Measurements from ENCODE around the gene DUS2. TPM values are rescaled to one million over a fixed set of nuclear protein-coding genes. Genes with fewer than 3 reads are reported as not detected.
"Not testable (repeated sequence)": the region's sequence is repeated elsewhere in the genome, so short reads cannot be mapped to it uniquely, and the experiment has no call there.

Gene DUS2
- total RNA-seq, 1 experiment from 2014 or later, result 12.1 TPM

DNA sequence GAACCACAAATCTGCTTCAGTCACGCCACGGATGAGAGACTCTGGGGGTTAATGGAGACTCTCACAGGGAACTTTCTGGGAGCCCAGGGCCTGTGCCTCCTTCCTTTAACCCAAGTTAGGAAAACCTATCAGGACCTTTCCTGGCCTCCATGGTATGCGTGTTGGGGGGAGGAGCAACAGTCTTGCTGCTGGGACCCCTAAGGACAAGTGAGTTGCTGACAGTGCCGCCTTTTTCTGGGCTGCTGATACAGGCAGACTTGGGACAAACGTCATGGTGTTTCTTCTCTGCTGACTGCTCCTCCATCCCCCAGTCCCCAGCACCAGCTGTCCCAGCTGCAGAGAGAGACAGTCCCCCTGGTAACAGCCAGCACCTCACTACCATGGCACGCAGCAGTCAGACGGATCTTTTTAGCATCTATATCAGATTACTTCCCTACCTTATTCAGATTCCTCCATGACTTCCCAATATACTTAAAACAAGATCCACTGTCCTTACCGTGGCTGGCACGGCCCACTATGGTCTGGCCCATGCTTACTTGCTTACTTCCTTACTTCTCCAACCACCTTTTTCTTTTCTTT is 13.8 kb upstream of the DUS2 start:
- intact Hi-C loops (cut with micrococcal nuclease; ENCODE audit: unreplicated experiment) (no loop called here), in situ Hi-C loops (cut with HindIII; ENCODE audit: low pct_unique_long_range_greater_than_20kb, low sequenced_read_pairs) (no loop called here)
- Histone ChIP-seq H3K27me3 (ENCODE audit: control insufficient read depth, insufficient read depth, low read length) (no peaks in the 10 kb centered on the region), H3K4me3 (ENCODE audit: low read depth in 2 of 2, low read length in 2 of 2) (no peak overlapping the region), H3K9me3 (ENCODE audit: control insufficient read depth, insufficient read depth, low read depth, low read length) (no peaks in the 10 kb centered on the region), H3K4me1 (ENCODE audit: control insufficient read depth, insufficient read depth, low read length) (no peaks in the 10 kb centered on the region), H3K36me3 (ENCODE audit: control insufficient read depth, insufficient read depth, low read length) (no peaks in the 10 kb centered on the region), H3K27ac (ENCODE audit: low read length) (no peak overlapping the region)
- no TSS peak for BruUV-seq (replicated peaks)
- TF ChIP-seq SIN3A (IDR thresholded peaks at IDR 0.05; ENCODE audit: borderline replicate concordance, insufficient read depth, low read depth, low read length) (no peak), TCF7L2 (IDR thresholded peaks at IDR 0.05; ENCODE audit: low read depth, low read length) (no peak), POLR2AphosphoS5 (IDR thresholded peaks at IDR 0.05; ENCODE audit: low read depth, low read length) (no peak)
- TF ChIP-seq, protein P1, sequence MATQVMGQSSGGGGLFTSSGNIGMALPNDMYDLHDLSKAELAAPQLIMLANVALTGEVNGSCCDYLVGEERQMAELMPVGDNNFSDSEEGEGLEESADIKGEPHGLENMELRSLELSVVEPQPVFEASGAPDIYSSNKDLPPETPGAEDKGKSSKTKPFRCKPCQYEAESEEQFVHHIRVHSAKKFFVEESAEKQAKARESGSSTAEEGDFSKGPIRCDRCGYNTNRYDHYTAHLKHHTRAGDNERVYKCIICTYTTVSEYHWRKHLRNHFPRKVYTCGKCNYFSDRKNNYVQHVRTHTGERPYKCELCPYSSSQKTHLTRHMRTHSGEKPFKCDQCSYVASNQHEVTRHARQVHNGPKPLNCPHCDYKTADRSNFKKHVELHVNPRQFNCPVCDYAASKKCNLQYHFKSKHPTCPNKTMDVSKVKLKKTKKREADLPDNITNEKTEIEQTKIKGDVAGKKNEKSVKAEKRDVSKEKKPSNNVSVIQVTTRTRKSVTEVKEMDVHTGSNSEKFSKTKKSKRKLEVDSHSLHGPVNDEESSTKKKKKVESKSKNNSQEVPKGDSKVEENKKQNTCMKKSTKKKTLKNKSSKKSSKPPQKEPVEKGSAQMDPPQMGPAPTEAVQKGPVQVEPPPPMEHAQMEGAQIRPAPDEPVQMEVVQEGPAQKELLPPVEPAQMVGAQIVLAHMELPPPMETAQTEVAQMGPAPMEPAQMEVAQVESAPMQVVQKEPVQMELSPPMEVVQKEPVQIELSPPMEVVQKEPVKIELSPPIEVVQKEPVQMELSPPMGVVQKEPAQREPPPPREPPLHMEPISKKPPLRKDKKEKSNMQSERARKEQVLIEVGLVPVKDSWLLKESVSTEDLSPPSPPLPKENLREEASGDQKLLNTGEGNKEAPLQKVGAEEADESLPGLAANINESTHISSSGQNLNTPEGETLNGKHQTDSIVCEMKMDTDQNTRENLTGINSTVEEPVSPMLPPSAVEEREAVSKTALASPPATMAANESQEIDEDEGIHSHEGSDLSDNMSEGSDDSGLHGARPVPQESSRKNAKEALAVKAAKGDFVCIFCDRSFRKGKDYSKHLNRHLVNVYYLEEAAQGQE (IDR thresholded peaks at IDR 0.05; ENCODE audit: insufficient read depth in 1 of 2, low read depth in 2 of 2, low read length in 1 of 2), result no peak
- TF ChIP-seq, protein P2, sequence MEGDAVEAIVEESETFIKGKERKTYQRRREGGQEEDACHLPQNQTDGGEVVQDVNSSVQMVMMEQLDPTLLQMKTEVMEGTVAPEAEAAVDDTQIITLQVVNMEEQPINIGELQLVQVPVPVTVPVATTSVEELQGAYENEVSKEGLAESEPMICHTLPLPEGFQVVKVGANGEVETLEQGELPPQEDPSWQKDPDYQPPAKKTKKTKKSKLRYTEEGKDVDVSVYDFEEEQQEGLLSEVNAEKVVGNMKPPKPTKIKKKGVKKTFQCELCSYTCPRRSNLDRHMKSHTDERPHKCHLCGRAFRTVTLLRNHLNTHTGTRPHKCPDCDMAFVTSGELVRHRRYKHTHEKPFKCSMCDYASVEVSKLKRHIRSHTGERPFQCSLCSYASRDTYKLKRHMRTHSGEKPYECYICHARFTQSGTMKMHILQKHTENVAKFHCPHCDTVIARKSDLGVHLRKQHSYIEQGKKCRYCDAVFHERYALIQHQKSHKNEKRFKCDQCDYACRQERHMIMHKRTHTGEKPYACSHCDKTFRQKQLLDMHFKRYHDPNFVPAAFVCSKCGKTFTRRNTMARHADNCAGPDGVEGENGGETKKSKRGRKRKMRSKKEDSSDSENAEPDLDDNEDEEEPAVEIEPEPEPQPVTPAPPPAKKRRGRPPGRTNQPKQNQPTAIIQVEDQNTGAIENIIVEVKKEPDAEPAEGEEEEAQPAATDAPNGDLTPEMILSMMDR (IDR thresholded peaks at IDR 0.05), result no peak
- DNase-seq (ENCODE audit: low read depth, low spot score), result no peak
- ATAC-seq, result no peak
- POLR2A ChIA-PET, result no interaction called here
- CTCF ChIA-PET, result interaction anchor here (0.7 to 0.8 kb wide), 2 partner anchors 166 to 466 kb away, joined by 3 to 5 read pairs; no protein-coding TSS in a partner anchor

DNA sequence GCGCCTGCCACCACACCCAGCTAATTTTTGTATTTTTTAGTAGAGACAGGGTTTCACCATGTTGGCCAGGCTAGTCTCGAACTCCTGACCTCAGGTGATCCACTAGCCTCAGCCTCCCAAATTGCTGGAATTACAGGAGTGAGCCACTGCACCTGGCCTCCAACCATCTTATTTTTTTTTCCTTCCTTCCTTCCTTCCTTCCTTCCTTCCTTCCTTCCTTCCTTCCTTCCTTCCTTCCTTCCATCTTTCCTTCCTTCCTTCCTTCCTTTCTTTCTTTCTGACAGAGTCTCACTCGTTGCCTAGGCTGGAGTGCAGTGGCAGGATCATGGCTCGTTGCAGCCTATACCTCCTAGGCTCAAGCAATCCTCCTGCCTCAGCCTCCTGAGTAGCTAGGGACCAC is 13.2 kb upstream of the DUS2 start:
- intact Hi-C loops (cut with micrococcal nuclease; ENCODE audit: unreplicated experiment), result not testable (repeated sequence)

DNA sequence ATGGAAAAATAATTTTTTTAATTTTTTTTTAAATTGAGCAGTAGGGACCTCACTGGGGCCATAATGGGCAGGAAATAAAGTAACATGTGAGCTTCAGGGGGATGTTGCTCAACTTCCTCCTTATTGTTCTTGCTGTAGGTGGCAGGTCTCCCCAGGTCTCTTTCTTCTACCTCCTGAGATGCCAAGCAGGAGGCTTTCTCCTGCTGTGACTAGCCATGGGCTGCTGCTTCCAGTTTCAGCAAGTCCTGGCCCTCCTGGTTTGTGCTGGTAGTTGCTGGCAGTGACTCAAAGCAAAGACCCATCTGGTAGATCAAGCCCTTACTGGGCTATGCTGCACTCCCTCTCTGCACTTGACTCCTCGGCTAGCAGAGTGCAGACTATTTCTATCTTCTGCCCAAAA is 9.6 kb upstream of the DUS2 start:
- CTCF ChIA-PET, result no interaction called here
- Histone ChIP-seq H3K27me3 (ENCODE audit: control insufficient read depth, insufficient read depth, low read length) (no peaks in the 10 kb centered on the region), H3K9me3 (ENCODE audit: control insufficient read depth, insufficient read depth, low read depth, low read length) (no peaks in the 10 kb centered on the region), H3K4me1 (ENCODE audit: control insufficient read depth, insufficient read depth, low read length) (no peaks in the 10 kb centered on the region), H3K4me3 (ENCODE audit: low read depth in 2 of 2, low read length in 2 of 2) (no peak overlapping the region), H3K36me3 (ENCODE audit: control insufficient read depth, insufficient read depth, low read length) (no peaks in the 10 kb centered on the region), H3K27ac (ENCODE audit: low read length) (no peak overlapping the region)
- POLR2A ChIA-PET, result no interaction called here
- no TSS peak for BruUV-seq (replicated peaks)
- in situ Hi-C loops (cut with HindIII; ENCODE audit: low pct_unique_long_range_greater_than_20kb, low sequenced_read_pairs) (no loop called here), intact Hi-C loops (cut with micrococcal nuclease; ENCODE audit: unreplicated experiment) (no loop called here)
- no peak for DNase-seq (ENCODE audit: low read depth, low spot score)
- no peak for ATAC-seq
- TF ChIP-seq TCF7L2 (IDR thresholded peaks at IDR 0.05; ENCODE audit: low read depth, low read length) (no peak), SIN3A (IDR thresholded peaks at IDR 0.05; ENCODE audit: borderline replicate concordance, insufficient read depth, low read depth, low read length) (no peak), POLR2AphosphoS5 (IDR thresholded peaks at IDR 0.05; ENCODE audit: low read depth, low read length) (no peak)
- TF ChIP-seq, protein P2 (IDR thresholded peaks at IDR 0.05), result no peak
- TF ChIP-seq, protein P1 (IDR thresholded peaks at IDR 0.05; ENCODE audit: insufficient read depth in 1 of 2, low read depth in 2 of 2, low read length in 1 of 2), result no peak

More for the DNA sequence above, 13.2 kb upstream of the DUS2 start:
- ATAC-seq; DNase-seq (ENCODE audit: low read depth, low spot score); H3K4me1 ChIP-seq (ENCODE audit: control insufficient read depth, insufficient read depth, low read length); H3K27ac ChIP-seq (ENCODE audit: low read length); H3K9me3 ChIP-seq (ENCODE audit: control insufficient read depth, insufficient read depth, low read depth, low read length); H3K4me3 ChIP-seq (ENCODE audit: low read depth in 2 of 2, low read length in 2 of 2); H3K27me3 ChIP-seq (ENCODE audit: control insufficient read depth, insufficient read depth, low read length); BruUV-seq (replicated peaks); POLR2A ChIA-PET; in situ Hi-C loops (cut with HindIII; ENCODE audit: low pct_unique_long_range_greater_than_20kb, low sequenced_read_pairs); H3K36me3 ChIP-seq (ENCODE audit: control insufficient read depth, insufficient read depth, low read length): not testable (repeated sequence)
- CTCF ChIA-PET, result interaction anchor here (0.7 to 0.8 kb wide), 2 partner anchors 167 to 467 kb away, joined by 3 to 5 read pairs; no protein-coding TSS in a partner anchor

Data from Panc1 (cell line).